ENCODE measurements around the gene DHX16. TPM values are rescaled to one million over a fixed set of nuclear protein-coding genes. Genes with fewer than 3 reads are reported as not detected.
A peak's percentile ranks its signal among the peaks of the same experiment; 100 is the strongest.

The DHX16 gene
- total and polyA plus RNA-seq, 8 donors = 10.9 to 44.4 (median 14.6) TPM

DNA sequence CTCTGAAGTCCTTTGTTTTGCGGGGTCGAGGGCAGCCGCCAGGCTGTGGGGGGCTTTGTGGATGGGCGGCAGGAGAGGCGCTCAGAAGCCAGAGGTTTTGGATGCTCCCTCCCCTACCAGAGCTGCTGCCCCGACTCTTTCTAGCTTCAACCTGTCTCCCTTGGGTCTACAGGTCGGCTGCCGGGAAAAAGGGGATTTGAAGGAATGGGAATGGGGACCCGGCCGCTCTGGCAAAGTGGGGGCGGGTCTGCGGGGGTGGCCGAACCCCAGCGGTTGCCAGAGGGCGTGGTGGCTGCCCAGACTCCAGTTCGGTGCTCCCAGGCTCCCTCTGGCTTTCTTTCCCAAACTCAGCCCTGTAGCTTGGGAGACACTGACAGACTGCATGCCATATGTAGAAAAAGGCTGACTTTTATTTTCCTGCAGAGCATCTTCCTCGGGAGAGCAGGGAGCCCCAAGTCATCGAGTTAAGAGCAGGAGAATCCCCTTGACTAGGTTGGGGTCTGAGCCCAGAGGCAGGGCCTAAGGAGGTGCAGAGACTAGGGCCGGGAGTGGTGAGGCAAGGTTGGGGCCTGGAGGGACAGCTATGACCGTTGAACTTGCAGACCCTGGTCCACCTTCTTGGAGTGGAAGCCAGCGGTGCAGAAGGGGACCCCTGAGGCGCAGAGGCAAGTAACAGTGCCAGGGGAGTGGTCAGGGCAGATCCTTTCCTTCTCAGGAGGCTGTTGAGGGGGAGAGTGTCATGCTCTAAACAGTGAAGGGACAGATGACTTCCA lies 15.0 kb upstream of the DHX16 start:
- Histone ChIP-seq H3K27me3 (no peaks in the 10 kb centered on the region), H3K27ac (peak overlapping the region; percentile 70 to 93 (median 84)), H3K4me3 (peak overlapping the region; percentile 55 to 78 (median 70)), H3K36me3 (no peaks in the 10 kb centered on the region), H3K9me3 (no peaks in the 10 kb centered on the region), H3K4me1 (peaks cover 6 to 15% (median 7%) of the 10 kb centered on the region in 3 donors)
- ATAC-seq = no peak
- peak in 4 of 6 donors; percentile 41 to 64 (median 58) for DNase-seq
- TF ChIP-seq, protein P1, sequence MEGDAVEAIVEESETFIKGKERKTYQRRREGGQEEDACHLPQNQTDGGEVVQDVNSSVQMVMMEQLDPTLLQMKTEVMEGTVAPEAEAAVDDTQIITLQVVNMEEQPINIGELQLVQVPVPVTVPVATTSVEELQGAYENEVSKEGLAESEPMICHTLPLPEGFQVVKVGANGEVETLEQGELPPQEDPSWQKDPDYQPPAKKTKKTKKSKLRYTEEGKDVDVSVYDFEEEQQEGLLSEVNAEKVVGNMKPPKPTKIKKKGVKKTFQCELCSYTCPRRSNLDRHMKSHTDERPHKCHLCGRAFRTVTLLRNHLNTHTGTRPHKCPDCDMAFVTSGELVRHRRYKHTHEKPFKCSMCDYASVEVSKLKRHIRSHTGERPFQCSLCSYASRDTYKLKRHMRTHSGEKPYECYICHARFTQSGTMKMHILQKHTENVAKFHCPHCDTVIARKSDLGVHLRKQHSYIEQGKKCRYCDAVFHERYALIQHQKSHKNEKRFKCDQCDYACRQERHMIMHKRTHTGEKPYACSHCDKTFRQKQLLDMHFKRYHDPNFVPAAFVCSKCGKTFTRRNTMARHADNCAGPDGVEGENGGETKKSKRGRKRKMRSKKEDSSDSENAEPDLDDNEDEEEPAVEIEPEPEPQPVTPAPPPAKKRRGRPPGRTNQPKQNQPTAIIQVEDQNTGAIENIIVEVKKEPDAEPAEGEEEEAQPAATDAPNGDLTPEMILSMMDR (IDR thresholded peaks at IDR 0.05) = no peak
- 19 to 20% methylated on average over 22 of the region's 22 CpGs for WGBS, 2 donors
- intact Hi-C loops (cut with DNase I) = no loop called here
- FAIRE-seq = no peak

DNA sequence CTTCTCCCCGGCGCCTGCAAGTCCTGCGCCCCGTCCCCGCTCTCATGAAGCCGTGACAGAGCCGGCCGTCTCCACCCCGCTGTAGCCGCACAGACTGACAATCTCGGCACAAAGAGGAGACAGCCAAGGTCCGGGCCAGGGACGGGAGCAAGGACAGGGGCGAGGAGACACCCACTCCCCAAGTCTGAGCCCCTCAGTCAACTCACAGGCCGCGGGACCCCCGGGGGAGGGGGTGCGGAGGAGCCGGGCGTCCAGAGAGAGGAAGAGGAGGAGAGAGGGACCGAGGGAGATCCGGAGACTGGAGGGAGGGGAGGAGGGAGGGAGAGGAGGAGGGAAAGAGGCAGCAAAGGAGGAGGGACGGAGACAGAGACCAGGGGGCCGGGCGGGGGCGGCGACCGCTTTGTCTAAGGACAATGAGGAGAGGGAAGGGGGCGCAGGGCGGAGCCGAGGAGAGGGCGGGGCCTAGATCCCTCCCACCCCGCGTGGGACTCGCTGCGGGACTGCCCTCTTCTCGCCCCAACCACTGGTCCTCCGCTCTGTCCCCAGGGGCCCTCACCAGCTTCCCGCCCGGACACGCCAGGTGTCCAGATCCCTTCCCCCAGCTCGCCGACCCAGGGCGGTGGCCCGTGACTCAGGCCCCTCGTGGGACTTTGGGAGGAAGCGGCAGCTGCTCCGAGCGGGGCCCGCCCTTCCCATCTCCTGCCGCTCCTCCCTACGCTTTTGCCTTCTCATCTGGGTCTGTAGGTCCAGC lies 14.3 kb upstream of the DHX16 start:
- WGBS, 2 donors = 0% methylated on average over 31 to 50 of the region's 52 CpGs
- H3K4me1 ChIP-seq = peaks cover 6 to 15% (median 7%) of the 10 kb centered on the region in 3 donors
- H3K9me3 ChIP-seq = no peaks in the 10 kb centered on the region
- DNase-seq (peak; percentile 86 to 92 (median 89)), FAIRE-seq (no peak), ATAC-seq (peak; percentile 58 to 68 (median 63))
- H3K36me3 ChIP-seq = no peaks in the 10 kb centered on the region
- intact Hi-C loops (cut with DNase I) = no loop called here
- H3K27ac ChIP-seq = peak overlapping the region; percentile 70 to 93 (median 84)
- no peaks in the 10 kb centered on the region for H3K27me3 ChIP-seq
- TF ChIP-seq, protein P1 (IDR thresholded peaks at IDR 0.05) = no peak
- peak overlapping the region; percentile 55 to 78 (median 70) for H3K4me3 ChIP-seq

DNA sequence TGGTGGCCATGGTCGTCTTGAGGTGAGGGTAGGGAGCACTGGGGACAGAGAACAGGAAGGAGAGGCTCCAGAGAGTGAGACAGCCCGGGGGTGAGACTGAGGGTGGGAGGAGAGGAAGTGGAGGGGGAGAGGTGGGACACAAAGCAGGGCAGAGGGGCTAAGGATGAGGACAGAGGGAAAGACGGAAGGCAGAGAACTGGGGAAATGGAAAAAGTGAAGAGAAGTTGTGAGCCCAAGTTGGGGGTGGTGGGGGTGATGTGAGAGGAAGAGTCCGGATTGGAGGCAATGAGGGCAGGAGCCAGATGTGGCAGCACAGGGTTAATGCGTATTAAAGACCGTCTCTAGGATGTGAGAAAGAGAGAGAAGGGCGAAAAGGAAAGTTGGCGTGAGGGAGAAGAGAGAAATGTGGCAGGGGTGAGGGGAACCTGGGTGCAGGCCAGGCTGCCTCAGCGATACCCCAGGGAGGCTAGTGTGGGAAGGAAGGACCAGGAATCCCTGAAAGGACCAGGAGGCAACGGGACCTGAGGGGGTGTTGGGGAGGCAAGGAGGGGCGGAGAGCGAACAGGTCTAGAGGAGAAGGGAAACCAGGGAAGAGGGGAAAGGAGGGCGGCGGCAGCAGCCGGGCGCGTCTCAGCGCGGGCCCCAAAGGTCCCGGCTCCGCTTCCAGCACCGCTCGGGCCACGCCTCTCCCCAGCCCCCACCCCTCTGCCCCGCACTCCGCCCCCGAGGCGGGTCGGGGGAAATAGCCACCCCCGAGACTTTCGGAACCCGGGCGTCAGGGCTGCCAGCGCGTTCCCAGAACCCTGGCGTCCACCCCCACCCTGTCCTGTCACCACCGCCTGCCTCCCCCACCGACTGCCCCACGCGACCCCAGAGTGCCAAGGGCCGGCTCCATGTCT lies 13.5 kb upstream of the DHX16 start, which contains the start of gene PPP1R18:
TSS of gene PPP1R18 (minus strand) at position 637 of the 899 bp plus-strand sequence. CDS start at position 10, 627 bp downstream.
- H3K4me3 ChIP-seq = peak within 1 kb of the TSS; percentile 55 to 78 (median 70)
- H3K4me1 ChIP-seq = peaks cover 3 to 11% (median 6%) of the 10 kb centered on the region in 3 donors
- 5 to 8% methylated on average over 32 to 41 of the region's 41 CpGs for WGBS, 2 donors

More for the DNA sequence above, 13.5 kb upstream of the DHX16 start, which contains the start of gene PPP1R18:
- peak; percentile 65 to 88 (median 77) for DNase-seq
- TF ChIP-seq, protein P1 (IDR thresholded peaks at IDR 0.05) = no peak
- FAIRE-seq = no peak
- H3K9me3 ChIP-seq = no peaks in the 10 kb centered on the region
- intact Hi-C loops (cut with DNase I) = no loop called here
- H3K27ac ChIP-seq = peak within 1 kb of the TSS; percentile 70 to 93 (median 84)
- no peaks in the 10 kb centered on the region for H3K36me3 ChIP-seq
- H3K27me3 ChIP-seq = no peaks in the 10 kb centered on the region
- peak; percentile 53 to 68 (median 60) for ATAC-seq
